ENCODE data around the gene ATRAID. TPM values are rescaled to one million over a fixed set of nuclear protein-coding genes. Genes with fewer than 3 reads are reported as not detected.

ATRAID gene
- total and polyA plus RNA-seq, 2 experiments from 2014 or later, result 129 to 154 TPM

- Histone ChIP-seq H3K4me3 (peak overlapping the region; percentile 92), H3K79me2 (replicated peaks; ENCODE audit: insufficient read depth) (peaks cover 37% of the 10 kb centered on the region), H3K4me2 (peak overlapping the region; percentile 98), H3F3A (replicated peaks; ENCODE audit: low read depth) (peaks cover 10% of the 10 kb centered on the region; the same call in 1 of the 2 replicates), H2AFZ (peak overlapping the region; percentile 49; the same call in 1 of the 2 replicates), H4K20me1 (replicated peaks; ENCODE audit: insufficient read depth) (peaks cover 14% of the 10 kb centered on the region; the same call in 1 of the 2 replicates), H3K27ac (ENCODE audit: low read depth) (peak overlapping the region; percentile 99), H3K4me1 (ENCODE audit: insufficient read depth) (peaks cover 10% of the 10 kb centered on the region), H3K9me2 (ENCODE audit: insufficient read depth) (no peaks in the 10 kb centered on the region), H3K27me3 (ENCODE audit: insufficient read depth) (no peaks in the 10 kb centered on the region), H3K36me3 (ENCODE audit: insufficient read depth) (peaks cover 20% of the 10 kb centered on the region)
- peak; percentile 0; the same call in 1 of the 3 replicates for ATAC-seq
- H3K4me3 Mint-ChIP-seq, result peak overlapping the region; percentile 94
- H3K27ac Mint-ChIP-seq, result peak overlapping the region; percentile 99
- peaks cover 59% of the 10 kb centered on the region for H3K36me3 Mint-ChIP-seq (ENCODE audit: low read depth)
- TF ChIP-seq CREB1 (CRISPR knock-in tag; IDR thresholded peaks at IDR 0.05; ENCODE audit: low read depth) (no peak), ZNF331 (CRISPR knock-in tag; IDR thresholded peaks at IDR 0.05; ENCODE audit: low read depth) (no peak), CTCF (conservative IDR thresholded peaks at IDR 0.05; ENCODE audit: low read depth in 2 of 2) (no peak), STAT1 (IDR thresholded peaks at IDR 0.05; ENCODE audit: unreplicated experiment) (no peak), NANOG (IDR thresholded peaks at IDR 0.05; ENCODE audit: borderline replicate concordance) (no peak), ZNF114 (CRISPR knock-in tag; IDR thresholded peaks at IDR 0.05) (no peak), REST (IDR thresholded peaks at IDR 0.05; ENCODE audit: unreplicated experiment) (no peak), EZH2phosphoT487 (IDR thresholded peaks at IDR 0.05; ENCODE audit: unreplicated experiment) (no peak), JUNB (IDR thresholded peaks at IDR 0.05; ENCODE audit: unreplicated experiment) (no peak)
- TF ChIP-seq, protein P1, sequence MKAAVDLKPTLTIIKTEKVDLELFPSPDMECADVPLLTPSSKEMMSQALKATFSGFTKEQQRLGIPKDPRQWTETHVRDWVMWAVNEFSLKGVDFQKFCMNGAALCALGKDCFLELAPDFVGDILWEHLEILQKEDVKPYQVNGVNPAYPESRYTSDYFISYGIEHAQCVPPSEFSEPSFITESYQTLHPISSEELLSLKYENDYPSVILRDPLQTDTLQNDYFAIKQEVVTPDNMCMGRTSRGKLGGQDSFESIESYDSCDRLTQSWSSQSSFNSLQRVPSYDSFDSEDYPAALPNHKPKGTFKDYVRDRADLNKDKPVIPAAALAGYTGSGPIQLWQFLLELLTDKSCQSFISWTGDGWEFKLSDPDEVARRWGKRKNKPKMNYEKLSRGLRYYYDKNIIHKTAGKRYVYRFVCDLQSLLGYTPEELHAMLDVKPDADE (IDR thresholded peaks at IDR 0.05), result no peak
- DNase-seq (ENCODE audit: low spot score), result peak; percentile 41
- no peaks in the 10 kb centered on the region; the same call in 2 of the 3 replicates for H3K9me3 Mint-ChIP-seq
- H3K4me1 Mint-ChIP-seq, result peaks cover 35% of the 10 kb centered on the region
- peaks cover 5% of the 10 kb centered on the region for H3K27me3 Mint-ChIP-seq (ENCODE audit: insufficient read depth, low read depth, poor library complexity)
These were observed 1.0 kb downstream of the ATRAID start for GRCh38 chr2:27212626-27213471.

Data from GM23338 (cell line).